GM18519 (cell line): ENCODE measurements around the gene VPS39.

Source experiments
- ATAC-seq: cut with Tn5 transposase; IDR thresholded peaks from one replicate; pipeline ENCODE4 v1.9.1; 2021; ENCODE audit warnings: mild to moderate bottlenecking, moderate library complexity; ENCODE audit not compliant: unreplicated experiment, low FRiP score

VPS39 gene

GRCh38 chr15:42147431-42147735 lies 60.7 kb downstream of the VPS39 start:
- no peak for ATAC-seq

GRCh38 chr15:42146551-42147430 lies 61.3 kb downstream of the VPS39 start:
- no peak for ATAC-seq

DNA sequence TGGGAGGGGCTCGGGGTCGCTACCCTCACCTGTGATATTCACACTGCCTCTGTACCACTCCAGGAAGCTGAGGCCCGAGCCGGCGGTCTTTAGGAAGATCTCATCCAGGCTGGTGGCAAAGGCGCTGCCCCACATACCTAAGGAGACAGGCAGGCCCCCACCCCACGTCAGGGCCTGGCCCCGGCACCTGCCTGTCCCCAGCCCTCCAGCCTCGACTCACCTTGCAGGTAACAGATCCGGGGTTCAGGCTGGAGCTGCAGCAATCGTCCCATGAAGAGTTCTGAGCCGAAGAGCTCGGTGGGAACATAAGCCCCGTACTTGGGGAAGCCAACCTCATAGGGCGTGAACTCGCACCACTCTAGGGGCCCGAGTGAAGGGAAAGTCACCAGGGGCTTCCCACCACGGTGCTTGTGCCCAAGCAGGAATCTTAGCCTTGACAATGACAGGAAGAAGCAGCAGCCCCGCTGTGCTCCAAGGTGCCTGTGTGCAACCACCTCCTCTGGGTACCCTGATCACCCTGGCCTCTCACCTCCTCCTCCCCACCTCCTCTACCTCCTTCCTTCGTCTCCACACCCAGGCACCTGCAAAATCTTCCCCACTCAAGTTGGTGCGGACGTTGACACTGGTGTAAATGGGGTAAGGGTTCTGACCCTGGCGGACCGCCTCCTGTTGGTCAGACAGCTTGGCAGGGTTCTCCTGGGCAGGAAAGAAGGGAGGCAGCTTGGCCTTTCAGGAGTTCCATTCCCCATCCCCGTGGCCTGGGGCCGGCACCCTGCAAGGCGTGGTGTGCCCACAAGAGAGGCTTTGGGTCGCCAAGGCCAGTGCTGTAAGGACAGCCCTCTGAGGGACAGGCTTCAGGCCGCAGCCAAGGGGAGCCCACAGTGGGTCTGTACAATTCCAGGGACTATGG lies 62.3 kb downstream of the VPS39 start:
- ATAC-seq: no peak

- ATAC-seq: no peak
These were observed 63.2 kb downstream of the VPS39 start for GRCh38 chr15:42144841-42145375.

- ATAC-seq: no peak
These were observed 64.1 kb downstream of the VPS39 start for GRCh38 chr15:42143866-42144625.

- no peak for ATAC-seq
These were observed 64.7 kb downstream of the VPS39 start for GRCh38 chr15:42143356-42143755.

GRCh38 chr15:42141795-42142667 lies 66.1 kb downstream of the VPS39 start:
- no peak for ATAC-seq

DNA sequence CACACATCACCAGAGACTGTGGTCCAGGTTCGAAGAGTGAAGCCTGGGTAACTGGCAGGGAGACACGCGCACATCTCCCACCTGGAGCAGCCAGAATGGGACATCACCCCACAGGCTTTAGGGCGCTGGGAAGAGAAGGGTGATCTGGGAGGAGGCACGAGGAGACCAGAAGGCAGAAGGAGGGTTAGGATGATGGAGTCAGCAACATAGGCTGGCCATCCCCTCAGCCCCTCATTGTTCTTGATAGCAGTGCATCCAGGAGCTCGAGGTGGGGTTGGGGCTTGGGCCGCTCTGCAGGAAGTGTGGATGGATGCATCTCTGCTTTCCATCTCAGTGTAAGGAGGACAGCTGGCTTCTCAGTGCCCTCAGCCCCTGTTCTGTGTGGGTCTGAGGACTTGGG lies 66.9 kb downstream of the VPS39 start:
- no peak for ATAC-seq

DNA sequence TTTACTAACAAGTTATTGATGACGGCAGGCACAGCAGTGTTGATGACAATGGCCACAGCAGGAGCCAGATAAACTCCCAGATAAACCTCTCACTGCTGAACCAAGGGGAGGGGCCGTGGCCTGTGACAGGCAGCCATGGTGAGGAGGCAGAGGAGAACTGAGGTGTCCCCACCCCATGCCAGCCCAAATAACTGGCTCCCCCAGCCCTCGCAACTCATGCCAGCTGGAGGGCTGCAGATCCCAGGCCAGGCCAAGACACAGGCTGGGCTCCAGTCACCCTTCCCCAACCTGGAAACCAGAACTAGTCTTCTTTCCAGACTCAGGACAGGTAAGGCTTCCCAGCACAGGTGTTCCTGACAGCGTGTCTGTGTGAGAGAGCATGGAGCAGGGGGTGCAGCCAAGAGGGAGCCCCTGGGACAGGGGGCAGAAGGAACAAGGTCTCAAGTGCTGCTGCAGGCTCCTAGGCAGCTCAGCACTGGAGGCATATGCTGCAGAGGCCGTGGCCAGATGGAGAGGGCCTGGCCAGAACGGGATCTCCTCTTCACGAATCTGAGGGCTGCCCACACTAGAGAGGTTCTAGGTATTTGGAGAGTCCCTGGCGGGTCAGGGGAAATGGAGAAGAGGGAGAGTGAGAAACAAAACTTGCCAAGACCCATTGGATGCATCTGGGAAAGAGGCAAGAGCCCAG lies 67.6 kb downstream of the VPS39 start:
- no peak for ATAC-seq

- no peak for ATAC-seq
These were observed 68.5 kb downstream of the VPS39 start for GRCh38 chr15:42139596-42139995.

DNA sequence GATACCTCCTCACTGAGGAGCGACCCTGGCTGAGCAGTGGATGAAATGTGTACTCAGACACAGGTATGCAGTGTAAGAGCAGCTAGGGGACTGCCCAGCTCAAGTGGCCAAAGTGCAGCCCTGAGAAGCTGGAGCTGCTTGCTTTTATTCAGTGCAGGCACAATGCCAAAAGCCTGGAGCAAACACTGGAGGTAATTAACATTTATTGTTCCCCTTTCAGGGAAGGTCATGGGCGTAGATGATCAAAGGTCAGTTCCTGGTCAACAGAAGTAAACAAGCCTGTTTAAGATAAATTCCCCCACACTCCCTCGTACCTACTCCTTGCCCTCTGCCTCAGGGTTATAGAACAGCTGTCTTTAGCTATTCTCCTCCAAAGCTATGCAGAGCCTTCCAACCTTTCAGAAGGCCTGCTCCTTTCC lies 69.1 kb downstream of the VPS39 start:
- no peak for ATAC-seq

- ATAC-seq: no peak
These were observed 69.7 kb downstream of the VPS39 start for GRCh38 chr15:42138411-42138810.

DNA sequence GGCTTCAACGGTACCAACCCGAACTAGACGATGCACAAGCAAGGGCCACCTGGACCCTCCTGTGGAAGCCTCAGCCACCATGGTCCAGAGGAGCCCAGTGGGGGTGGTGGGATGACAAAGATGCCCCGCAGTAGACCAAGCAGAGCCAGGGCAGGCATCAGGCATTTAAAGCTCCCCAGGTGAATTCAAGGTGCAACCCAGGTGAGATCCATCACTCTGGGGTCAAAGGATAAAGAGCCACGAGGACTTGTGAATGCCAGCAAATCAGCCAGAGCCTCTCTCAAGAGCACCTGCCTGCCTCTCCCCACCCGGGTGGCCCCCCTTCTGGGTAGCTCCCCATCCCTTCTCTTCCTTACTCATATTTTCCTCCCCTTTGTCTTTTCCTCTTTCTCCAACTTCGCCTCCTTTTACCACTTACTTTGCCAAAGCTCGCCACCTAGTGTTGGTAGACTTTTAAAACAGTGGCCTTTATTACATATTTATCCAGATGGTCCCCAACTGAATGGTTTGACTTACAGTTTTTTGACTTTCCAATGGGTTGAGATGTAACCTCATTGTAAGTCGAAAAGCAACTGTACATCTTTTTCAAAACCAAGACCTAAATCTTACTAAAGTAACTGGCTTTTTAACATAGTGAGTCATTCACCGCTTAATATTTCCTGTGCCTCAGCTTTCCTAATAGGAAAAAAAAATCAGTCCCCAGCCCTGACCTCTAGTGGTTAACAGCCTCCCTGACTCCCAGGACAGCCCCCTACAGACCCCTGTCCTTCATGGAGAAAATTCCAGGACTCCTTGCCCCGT lies 70.4 kb downstream of the VPS39 start:
- ATAC-seq: no peak

DNA sequence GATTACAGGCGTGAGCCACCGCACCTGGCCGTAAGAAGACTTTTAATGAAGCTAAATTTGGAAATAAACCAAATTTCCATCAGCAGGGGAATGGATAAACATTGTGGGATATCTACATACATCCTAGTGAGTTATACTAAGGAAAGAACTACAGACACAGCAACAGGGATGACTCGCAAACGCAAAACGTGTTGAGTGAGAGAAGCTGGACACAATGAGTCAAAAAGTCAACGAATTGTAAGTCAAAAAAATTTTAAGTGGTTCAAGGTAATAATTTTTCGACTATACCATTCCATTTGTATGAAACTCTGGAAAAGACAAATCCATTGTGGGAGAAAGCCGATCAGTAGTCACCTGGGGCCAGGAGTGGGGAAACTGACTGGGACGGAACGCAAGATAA lies 71.6 kb downstream of the VPS39 start:
- no peak for ATAC-seq

GRCh38 chr15:42135351-42135750 lies 72.8 kb downstream of the VPS39 start:
- ATAC-seq: no peak

- ATAC-seq: no peak
These were observed 73.4 kb downstream of the VPS39 start for GRCh38 chr15:42134617-42135245.

DNA sequence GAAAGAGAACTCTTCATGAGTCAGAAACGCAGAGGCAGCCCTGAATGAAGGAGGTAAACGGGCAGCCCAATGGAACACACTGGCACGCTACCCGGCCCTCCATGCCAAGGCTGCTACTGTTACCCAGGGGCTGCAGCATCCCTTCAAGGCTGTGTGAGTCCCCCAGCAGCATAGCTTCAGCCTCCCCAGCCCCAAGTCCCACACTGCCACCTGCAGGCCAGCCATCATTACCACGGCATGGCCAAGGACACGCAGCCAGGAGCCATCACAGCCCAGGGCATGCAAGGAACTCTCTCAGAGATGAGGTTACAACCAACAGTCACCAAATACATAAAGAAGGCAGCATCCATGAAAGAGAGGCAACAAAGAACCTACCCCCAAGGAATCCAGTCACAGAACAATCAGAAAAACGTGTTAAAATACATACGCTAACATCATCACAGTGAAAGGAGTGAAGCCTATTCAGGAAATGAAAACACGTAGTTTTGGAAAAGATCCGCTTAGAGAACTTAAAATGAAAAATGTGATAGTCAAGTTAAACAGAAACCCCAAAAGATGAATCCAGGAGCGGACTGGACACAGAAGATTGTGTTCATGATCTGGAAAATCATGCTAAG lies 74.1 kb downstream of the VPS39 start:
- ATAC-seq: no peak
